HG03457 (cell line): Measurements from ENCODE around the gene UBE2G2.

ENCODE experiments used
- ATAC-seq: cut with Tn5 transposase; IDR thresholded peaks from one replicate; pipeline ENCODE4 v1.9.1; 2021; ENCODE audit warnings: moderate number of reproducible peaks; ENCODE audit not compliant: unreplicated experiment

The UBE2G2 gene

DNA sequence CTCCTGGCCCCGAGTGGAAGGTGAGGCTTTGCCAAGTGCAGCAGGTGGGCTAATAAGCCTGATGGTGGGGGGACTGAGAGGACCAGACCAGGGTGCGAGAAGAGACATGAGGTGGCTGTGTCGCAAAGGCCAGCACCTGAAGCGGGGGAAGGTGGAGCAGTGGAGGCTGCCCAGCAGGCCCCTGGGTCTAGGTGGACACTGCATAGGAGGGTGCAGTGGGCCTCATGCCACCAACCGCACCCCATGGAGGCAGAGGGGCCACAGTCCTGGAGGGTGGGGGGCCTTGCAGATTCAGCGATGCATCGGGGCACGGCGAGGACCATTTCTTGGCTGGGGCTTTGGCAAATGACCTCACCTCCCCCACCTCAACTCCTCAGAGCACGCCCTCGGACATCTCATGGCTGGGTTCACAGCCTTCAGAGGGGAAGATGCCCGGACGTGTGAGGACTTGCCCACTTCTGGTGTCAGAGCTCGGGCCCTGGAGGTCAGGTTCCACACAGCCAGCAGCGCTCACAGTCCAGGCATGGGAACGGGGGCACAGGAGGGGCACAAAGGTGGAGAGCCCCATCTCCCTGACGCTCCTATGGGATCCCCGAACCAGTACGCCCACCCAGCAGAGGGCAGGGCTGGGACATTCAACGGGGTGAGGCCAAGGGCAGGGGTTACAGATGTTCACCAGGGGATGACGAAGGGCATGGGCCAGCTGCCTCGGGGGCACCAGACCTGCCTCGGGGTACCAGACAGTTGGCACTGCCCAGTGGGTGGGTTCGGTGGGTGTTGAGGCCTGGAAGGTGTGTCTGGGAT lies 35.4 kb downstream of the UBE2G2 start:
- ATAC-seq: no peak

GRCh38 chr21:44765231-44766013 lies 36.2 kb downstream of the UBE2G2 start:
- ATAC-seq: no peak

- no peak for ATAC-seq
These were observed 37.0 kb downstream of the UBE2G2 start for GRCh38 chr21:44764319-44765230.

GRCh38 chr21:44763451-44764318 lies 37.9 kb downstream of the UBE2G2 start:
- no peak for ATAC-seq

DNA sequence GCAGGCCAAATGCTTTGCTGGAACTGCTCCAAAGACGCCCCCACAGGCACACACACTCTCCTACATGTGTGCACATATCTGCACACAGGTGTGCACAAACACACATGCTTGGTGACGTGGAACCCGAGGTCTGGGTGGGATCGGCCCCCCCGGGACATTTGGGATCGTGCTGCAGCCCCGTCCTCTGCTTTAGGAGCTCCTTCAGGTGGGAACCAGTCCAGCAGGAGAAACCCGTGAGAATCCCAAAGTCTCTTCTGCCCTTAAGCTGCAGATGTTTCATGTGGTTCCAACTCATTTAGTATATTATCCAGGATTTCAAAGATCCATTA lies 38.6 kb downstream of the UBE2G2 start:
- ATAC-seq: no peak

- ATAC-seq: no peak
These were observed 39.2 kb downstream of the UBE2G2 start for GRCh38 chr21:44762221-44763049.

GRCh38 chr21:44761747-44762208 lies 39.8 kb downstream of the UBE2G2 start:
- no peak for ATAC-seq

GRCh38 chr21:44761011-44761729 lies 40.5 kb downstream of the UBE2G2 start:
- no peak for ATAC-seq

DNA sequence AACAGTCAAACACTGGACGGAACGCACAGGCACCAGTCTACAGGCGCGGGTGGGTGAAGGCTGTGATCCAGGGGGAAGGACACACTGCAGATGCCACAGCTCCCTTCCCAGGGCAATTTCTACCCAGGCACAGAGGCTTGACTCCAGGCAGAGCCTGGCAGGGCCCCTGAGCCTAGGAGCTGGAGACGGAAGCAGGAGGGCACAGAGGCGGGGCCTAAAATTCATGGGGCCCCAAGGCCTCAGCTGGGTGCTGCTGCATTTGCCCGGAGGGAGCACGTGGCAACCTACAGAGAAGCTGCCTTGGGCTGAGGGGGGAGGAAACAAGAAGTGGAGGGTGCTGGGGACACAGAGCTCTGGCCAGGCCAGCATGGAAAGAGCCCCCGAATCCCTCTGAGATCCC lies 41.2 kb downstream of the UBE2G2 start:
- no peak for ATAC-seq

GRCh38 chr21:44759628-44760285 lies 41.9 kb downstream of the UBE2G2 start:
- ATAC-seq: no peak

GRCh38 chr21:44758781-44759627 lies 42.6 kb downstream of the UBE2G2 start:
- ATAC-seq: no peak

GRCh38 chr21:44758141-44758561 lies 43.5 kb downstream of the UBE2G2 start:
- ATAC-seq: no peak

DNA sequence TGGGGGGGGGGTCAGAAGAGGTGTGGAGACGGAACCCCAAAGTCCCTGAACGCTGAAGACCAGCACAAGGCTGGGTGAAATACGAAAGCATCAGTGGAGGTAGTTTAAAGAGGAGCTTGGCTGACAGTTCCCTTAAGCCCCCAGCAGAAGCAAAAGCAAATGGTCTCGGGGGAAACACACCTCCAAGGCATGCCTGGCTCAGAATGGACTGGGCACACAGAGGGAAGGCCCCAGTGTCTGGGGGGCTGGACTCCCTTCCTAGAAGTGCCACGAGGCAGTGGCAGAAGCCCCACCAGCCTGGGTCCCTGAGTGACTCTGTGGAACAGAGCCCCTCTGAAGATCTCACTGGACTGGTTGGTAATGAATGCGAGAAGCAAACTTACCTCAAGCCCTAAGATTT lies 43.9 kb downstream of the UBE2G2 start:
- no peak for ATAC-seq

DNA sequence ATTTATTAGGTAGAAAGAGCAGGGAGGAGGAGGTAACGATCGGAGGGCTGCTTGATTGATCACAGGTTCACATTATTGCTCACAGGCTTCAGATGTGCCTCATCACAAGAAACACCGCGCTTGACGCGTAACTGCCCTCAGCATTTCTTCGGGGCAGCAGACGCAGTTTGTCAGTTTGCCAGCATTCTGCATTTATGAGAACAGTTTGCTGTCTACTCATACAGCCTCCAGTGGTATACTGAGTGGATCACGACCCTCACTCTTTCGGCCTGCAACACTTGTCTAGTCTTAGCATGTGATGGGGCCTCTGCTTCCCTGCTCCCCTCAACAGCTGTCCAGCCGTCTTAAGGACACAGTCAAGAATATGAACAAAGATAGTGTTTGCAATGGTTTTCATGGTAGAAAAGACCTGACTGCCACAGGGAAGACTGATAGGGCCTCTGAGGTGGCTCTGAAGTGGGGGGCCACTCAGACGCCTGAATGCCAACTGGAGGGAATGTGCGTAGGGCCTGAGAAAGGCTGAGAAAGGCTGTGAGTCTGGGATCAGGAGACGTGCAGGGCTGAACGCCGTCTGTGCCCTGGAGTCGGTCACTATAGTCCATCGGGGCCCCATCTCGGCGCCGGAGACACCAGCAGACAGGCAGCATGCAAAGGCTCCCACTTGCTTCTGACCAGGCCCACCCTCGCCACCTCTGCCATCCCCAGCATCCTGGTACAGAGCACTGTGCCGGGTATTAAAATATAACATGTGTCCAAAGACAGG lies 45.0 kb downstream of the UBE2G2 start:
- no peak for ATAC-seq

DNA sequence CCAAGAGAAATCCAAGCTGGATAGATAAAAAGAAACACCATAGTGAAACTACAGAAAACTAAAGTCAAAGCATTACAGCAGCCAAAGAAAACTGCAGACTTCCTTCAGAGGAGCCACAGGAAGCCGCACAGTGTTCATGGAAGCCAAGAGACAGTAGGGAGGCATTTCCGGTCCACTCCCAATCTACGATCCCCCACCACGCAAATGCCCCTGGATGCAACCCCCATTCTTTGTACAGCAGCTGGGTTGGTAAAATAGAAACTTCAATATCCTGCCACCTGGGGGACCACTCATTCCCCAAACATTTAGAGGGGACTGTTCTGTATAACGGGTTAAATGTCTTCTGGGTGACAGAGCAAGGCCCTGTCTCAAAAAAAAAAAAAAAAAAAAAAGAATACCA lies 46.4 kb downstream of the UBE2G2 start:
- no peak for ATAC-seq

GRCh38 chr21:44753357-44753756 lies 48.3 kb downstream of the UBE2G2 start:
- ATAC-seq: no peak
